AG09309 (cell line): Measurements from ENCODE around the gene CYLC2.

ENCODE experiments used
- DNase-seq: peaks from one replicate; pipeline ENCODE4 v3.0.0-alpha.2; 2010; ENCODE audit warnings: low read depth
- H3K4me3 ChIP-seq: 2 replicates; pipeline ENCODE4 v1.5.1; 2011; ENCODE audit warnings: mild to moderate bottlenecking, low read depth, low read length, moderate library complexity; ENCODE audit not compliant: control insufficient read depth
- CTCF ChIP-seq: IDR thresholded peaks from 2 replicates; pipeline ENCODE4 v1.5.1; 2011; ENCODE audit warnings: mild to moderate bottlenecking, low read depth, low read length, inconsistent platforms; ENCODE audit not compliant: insufficient read depth, control insufficient read depth; ENCODE audit errors: missing control alignments

The CYLC2 gene

GRCh38 chr9:103041961-103042360 is 46.8 kb downstream of the CYLC2 start:
- TF ChIP-seq CTCF = no peak
- no peak for DNase-seq
- H3K4me3 ChIP-seq = no peak overlapping the region
